SK-N-SH treated with all-trans-retinoic acid at 6 μM for 48 hours (cell line): Measurements from ENCODE around the gene TOMM7.

ENCODE experiments used
- ATAC-seq: fragments of 200-7000 bp; cut with Tn5 transposase; 3 replicates; pipeline ENCODE4 v1.9.1; 2020; ENCODE audit warnings: mild to moderate bottlenecking, moderate library complexity
- ARNTL ChIP-seq: fragments of 450-650 bp; formaldehyde crosslinking; IDR thresholded peaks from 2 replicates; pipeline ENCODE4 v1.5.0; 2020; ENCODE audit warnings: low read depth, mild to moderate bottlenecking, moderate library complexity, borderline replicate concordance
- BACH2 ChIP-seq: fragments of 250-450 bp; sonication (Bioruptor Pico); IDR thresholded peaks from 2 replicates; pipeline ENCODE4 v1.9.0; 2021; ENCODE audit warnings: mild to moderate bottlenecking, borderline replicate concordance
- CREB5 ChIP-seq: fragments of 250-450 bp; sonication (Bioruptor Pico); IDR thresholded peaks from 2 replicates; pipeline ENCODE4 v1.5.1; 2020; ENCODE audit warnings: low read depth, mild to moderate bottlenecking, moderate library complexity
- CSDC2 ChIP-seq: fragments of 250-450 bp; sonication (Bioruptor Pico); IDR thresholded peaks from 2 replicates; pipeline ENCODE4 v1.5.0; 2020; ENCODE audit warnings: mild to moderate bottlenecking, moderate library complexity
- CSRNP3 ChIP-seq: fragments of 250-450 bp; sonication (Bioruptor Pico); IDR thresholded peaks from 2 replicates; pipeline ENCODE4 v1.5.1; 2021; ENCODE audit warnings: mild to moderate bottlenecking, moderate library complexity
- GLIS3 ChIP-seq: fragments of 250-450 bp; sonication (Bioruptor Pico); IDR thresholded peaks from 2 replicates; pipeline ENCODE4 v1.5.0; 2020; ENCODE audit warnings: mild to moderate bottlenecking, moderate library complexity
- ISL1 ChIP-seq: fragments of 250-450 bp; sonication (Bioruptor Pico); IDR thresholded peaks from 2 replicates; pipeline ENCODE4 v2.1.2; 2022; ENCODE audit warnings: mild to moderate bottlenecking, moderate library complexity
- OSR1 ChIP-seq: fragments of 250-450 bp; sonication (Bioruptor Pico); IDR thresholded peaks from 2 replicates; pipeline ENCODE4 v1.8.0; 2022; ENCODE audit warnings: moderate library complexity, mild to moderate bottlenecking, inconsistent platforms
- PPARA ChIP-seq: fragments of 250-450 bp; sonication (Bioruptor Pico); IDR thresholded peaks from 2 replicates; pipeline ENCODE4 v1.5.0; 2020; ENCODE audit warnings: mild to moderate bottlenecking, borderline replicate concordance
- RARB ChIP-seq: fragments of 250-450 bp; sonication (Bioruptor Pico); IDR thresholded peaks from 2 replicates; pipeline ENCODE4 v1.8.0; 2021; ENCODE audit warnings: mild to moderate bottlenecking, moderate library complexity
- SNAI2 ChIP-seq: fragments of 250-450 bp; sonication (Bioruptor Pico); IDR thresholded peaks from 2 replicates; pipeline ENCODE4 v1.5.0; 2020; ENCODE audit warnings: mild to moderate bottlenecking, moderate library complexity
- TOX ChIP-seq: fragments of 250-450 bp; sonication (Bioruptor Pico); IDR thresholded peaks from 2 replicates; pipeline ENCODE4 v1.8.0; 2021; ENCODE audit warnings: mild to moderate bottlenecking, moderate library complexity, borderline replicate concordance
- ZC3H10 ChIP-seq: fragments of 250-450 bp; sonication (Bioruptor Pico); IDR thresholded peaks from 2 replicates; pipeline ENCODE4 v1.5.1; 2021; ENCODE audit warnings: mild to moderate bottlenecking, moderate library complexity
- ZFP3 ChIP-seq: fragments of 250-450 bp; sonication (Bioruptor Pico); IDR thresholded peaks from 2 replicates; pipeline ENCODE4 v1.5.0; 2020; ENCODE audit warnings: mild to moderate bottlenecking, moderate library complexity
- ZFP30 ChIP-seq: fragments of 450-650 bp; formaldehyde crosslinking; IDR thresholded peaks from 2 replicates; pipeline ENCODE4 v1.5.0; 2022; ENCODE audit warnings: mild to moderate bottlenecking, moderate library complexity
- ZNF565 ChIP-seq: fragments of 450-650 bp; formaldehyde crosslinking; conservative IDR thresholded peaks from 2 replicates; pipeline ENCODE4 v1.5.0; 2020; ENCODE audit warnings: low read depth, mild to moderate bottlenecking, moderate library complexity
- ZNF70 ChIP-seq: fragments of 450-650 bp; formaldehyde crosslinking; IDR thresholded peaks from 2 replicates; pipeline ENCODE4 v1.5.0; 2020; ENCODE audit warnings: mild to moderate bottlenecking, moderate library complexity
- ZNF8 ChIP-seq: fragments of 450-650 bp; formaldehyde crosslinking; IDR thresholded peaks from 2 replicates; pipeline ENCODE4 v1.5.0; 2020; ENCODE audit warnings: mild to moderate bottlenecking, moderate library complexity
- TF ChIP-seq, protein P1 (sequence below): fragments of 250-450 bp; sonication (Bioruptor Pico); IDR thresholded peaks from 2 replicates; pipeline ENCODE4 v1.8.0; 2021; ENCODE audit warnings: low read depth, mild to moderate bottlenecking, moderate library complexity, borderline replicate concordance
- TF ChIP-seq, protein P2 (sequence below): fragments of 250-450 bp; sonication (Bioruptor Pico); IDR thresholded peaks from 2 replicates; pipeline ENCODE4 v1.5.0; 2020; ENCODE audit warnings: mild to moderate bottlenecking, moderate library complexity

Gene TOMM7

DNA sequence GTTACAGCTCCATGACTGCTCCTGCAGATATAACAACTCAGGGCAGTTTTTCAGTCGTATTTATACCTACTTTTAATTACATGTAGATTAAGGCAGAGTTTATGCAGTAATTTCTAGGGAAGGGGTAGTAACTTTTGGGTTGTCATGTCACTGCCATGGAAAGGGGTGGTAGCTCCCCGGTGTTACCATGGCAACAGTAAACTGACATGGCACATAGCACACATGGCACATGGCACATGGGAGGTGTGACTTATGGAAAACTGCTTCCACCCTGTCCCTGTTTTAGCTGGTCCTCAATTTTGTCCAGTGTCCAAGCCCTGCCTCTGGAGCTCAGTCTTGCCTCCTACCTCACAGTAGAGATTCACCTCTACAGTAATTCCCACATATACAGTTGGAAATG lies 3.9 kb upstream of the TOMM7 start (continued):
- no peak for TF ChIP-seq CREB5 (CRISPR knock-in tag)
- no peak for TF ChIP-seq ZFP3 (CRISPR knock-in tag)
- no peak for TF ChIP-seq TOX (CRISPR knock-in tag)
- no peak for TF ChIP-seq PPARA (CRISPR knock-in tag)
- TF ChIP-seq OSR1 (CRISPR knock-in tag), result no peak
- TF ChIP-seq, protein P1, sequence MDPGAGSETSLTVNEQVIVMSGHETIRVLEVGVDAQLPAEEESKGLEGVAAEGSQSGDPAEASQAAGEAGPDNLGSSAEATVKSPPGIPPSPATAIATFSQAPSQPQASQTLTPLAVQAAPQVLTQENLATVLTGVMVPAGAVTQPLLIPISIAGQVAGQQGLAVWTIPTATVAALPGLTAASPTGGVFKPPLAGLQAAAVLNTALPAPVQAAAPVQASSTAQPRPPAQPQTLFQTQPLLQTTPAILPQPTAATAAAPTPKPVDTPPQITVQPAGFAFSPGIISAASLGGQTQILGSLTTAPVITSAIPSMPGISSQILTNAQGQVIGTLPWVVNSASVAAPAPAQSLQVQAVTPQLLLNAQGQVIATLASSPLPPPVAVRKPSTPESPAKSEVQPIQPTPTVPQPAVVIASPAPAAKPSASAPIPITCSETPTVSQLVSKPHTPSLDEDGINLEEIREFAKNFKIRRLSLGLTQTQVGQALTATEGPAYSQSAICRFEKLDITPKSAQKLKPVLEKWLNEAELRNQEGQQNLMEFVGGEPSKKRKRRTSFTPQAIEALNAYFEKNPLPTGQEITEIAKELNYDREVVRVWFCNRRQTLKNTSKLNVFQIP (CRISPR knock-in tag), result no peak

GRCh38 chr7:22824760-22825159 lies 2.1 kb upstream of the TOMM7 start:
- TF ChIP-seq, protein P1 (CRISPR knock-in tag), result no peak
- no peak for TF ChIP-seq ZFP30 (CRISPR knock-in tag)
- TF ChIP-seq CSDC2 (CRISPR knock-in tag), result no peak
- no peak for TF ChIP-seq ZNF70
- TF ChIP-seq RARB (CRISPR knock-in tag), result no peak
- TF ChIP-seq GLIS3 (CRISPR knock-in tag), result no peak
- no peak for TF ChIP-seq OSR1 (CRISPR knock-in tag)
- no peak for TF ChIP-seq ISL1 (CRISPR knock-in tag)
- no peak for TF ChIP-seq ZNF565 (CRISPR knock-in tag)
- TF ChIP-seq, protein P2, sequence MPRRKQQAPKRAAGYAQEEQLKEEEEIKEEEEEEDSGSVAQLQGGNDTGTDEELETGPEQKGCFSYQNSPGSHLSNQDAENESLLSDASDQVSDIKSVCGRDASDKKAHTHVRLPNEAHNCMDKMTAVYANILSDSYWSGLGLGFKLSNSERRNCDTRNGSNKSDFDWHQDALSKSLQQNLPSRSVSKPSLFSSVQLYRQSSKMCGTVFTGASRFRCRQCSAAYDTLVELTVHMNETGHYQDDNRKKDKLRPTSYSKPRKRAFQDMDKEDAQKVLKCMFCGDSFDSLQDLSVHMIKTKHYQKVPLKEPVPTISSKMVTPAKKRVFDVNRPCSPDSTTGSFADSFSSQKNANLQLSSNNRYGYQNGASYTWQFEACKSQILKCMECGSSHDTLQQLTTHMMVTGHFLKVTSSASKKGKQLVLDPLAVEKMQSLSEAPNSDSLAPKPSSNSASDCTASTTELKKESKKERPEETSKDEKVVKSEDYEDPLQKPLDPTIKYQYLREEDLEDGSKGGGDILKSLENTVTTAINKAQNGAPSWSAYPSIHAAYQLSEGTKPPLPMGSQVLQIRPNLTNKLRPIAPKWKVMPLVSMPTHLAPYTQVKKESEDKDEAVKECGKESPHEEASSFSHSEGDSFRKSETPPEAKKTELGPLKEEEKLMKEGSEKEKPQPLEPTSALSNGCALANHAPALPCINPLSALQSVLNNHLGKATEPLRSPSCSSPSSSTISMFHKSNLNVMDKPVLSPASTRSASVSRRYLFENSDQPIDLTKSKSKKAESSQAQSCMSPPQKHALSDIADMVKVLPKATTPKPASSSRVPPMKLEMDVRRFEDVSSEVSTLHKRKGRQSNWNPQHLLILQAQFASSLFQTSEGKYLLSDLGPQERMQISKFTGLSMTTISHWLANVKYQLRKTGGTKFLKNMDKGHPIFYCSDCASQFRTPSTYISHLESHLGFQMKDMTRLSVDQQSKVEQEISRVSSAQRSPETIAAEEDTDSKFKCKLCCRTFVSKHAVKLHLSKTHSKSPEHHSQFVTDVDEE, result no peak
- TF ChIP-seq, all 23 proteins: peak for 0
- ATAC-seq, result no peak

GRCh38 chr7:22823142-22823497 lies 471 bp upstream of the TOMM7 start:
- no peak; the same call in 2 of the 3 replicates for ATAC-seq
- no peak for TF ChIP-seq ISL1 (CRISPR knock-in tag)
- TF ChIP-seq TOX (CRISPR knock-in tag), result no peak
- no peak for TF ChIP-seq CSRNP3 (CRISPR knock-in tag)
- TF ChIP-seq ARNTL, result no peak
- no peak for TF ChIP-seq ZNF70
- TF ChIP-seq ZFP3 (CRISPR knock-in tag), result no peak
- TF ChIP-seq CSDC2 (CRISPR knock-in tag), result no peak
- TF ChIP-seq BACH2 (CRISPR knock-in tag), result no peak
- TF ChIP-seq, protein P1 (CRISPR knock-in tag), result no peak
- TF ChIP-seq ZC3H10 (CRISPR knock-in tag), result no peak
- TF ChIP-seq SNAI2 (CRISPR knock-in tag), result no peak
- TF ChIP-seq, protein P2, result no peak
- no peak for TF ChIP-seq ZFP30 (CRISPR knock-in tag)
- TF ChIP-seq CREB5 (CRISPR knock-in tag), result no peak
- TF ChIP-seq ZNF8 (CRISPR knock-in tag), result no peak
- TF ChIP-seq OSR1 (CRISPR knock-in tag), result no peak
